ENCODE results near the gene KAZN. TPM values are rescaled to one million over a fixed set of nuclear protein-coding genes. Genes with fewer than 3 reads are reported as not detected.

Gene KAZN
- total RNA-seq, 1 experiment from 2014 or later: 15.6 TPM

GRCh38 chr1:14635421-14635820 is 36.9 kb downstream of the KAZN start:
- BruUV-seq (replicated peaks): no TSS peak

GRCh38 chr1:14636897-14637632 is 38.6 kb downstream of the KAZN start:
- Histone ChIP-seq H3K9me3 (ENCODE audit: insufficient read depth, low read depth) (no peaks in the 10 kb centered on the region), H3K9me2 (ENCODE audit: insufficient read depth) (no peaks in the 10 kb centered on the region), H3K36me3 (ENCODE audit: low read depth) (no peaks in the 10 kb centered on the region), H3K79me2 (ENCODE audit: low read depth) (no peaks in the 10 kb centered on the region), H3K27ac (no peak overlapping the region), H2AFZ (no peak overlapping the region), H3K4me1 (replicated peaks; ENCODE audit: insufficient read depth) (no peaks in the 10 kb centered on the region), H3K4me2 (no peak overlapping the region), H3K4me3 (no peak overlapping the region), H3K27me3 (ENCODE audit: insufficient read depth, low read depth) (peaks cover 10% of the 10 kb centered on the region; the same call in 1 of the 2 replicates), H3F3A (ENCODE audit: insufficient read depth, low read depth) (no peaks in the 10 kb centered on the region), H4K20me1 (ENCODE audit: insufficient read depth) (no peaks in the 10 kb centered on the region)
- ChIA-PET CTCF (no interaction called here), POLR2A (ENCODE audit: unreplicated experiment) (no interaction called here)
- intact Hi-C loops (cut with micrococcal nuclease; ENCODE audit: unreplicated experiment): no loop called here
- no TSS peak for BruUV-seq (replicated peaks)
- TF ChIP-seq CTCF (conservative IDR thresholded peaks at IDR 0.05) (no peak), EZH2 (IDR thresholded peaks at IDR 0.05; ENCODE audit: low read depth) (no peak)
- no peak for DNase-seq

More at GRCh38 chr1:14635421-14635820, 36.9 kb downstream of the KAZN start:
- Histone ChIP-seq H3K27me3 (ENCODE audit: insufficient read depth, low read depth) (peaks cover 14% of the 10 kb centered on the region), H4K20me1 (ENCODE audit: insufficient read depth) (no peaks in the 10 kb centered on the region), H3K4me3 (no peak overlapping the region), H3F3A (ENCODE audit: insufficient read depth, low read depth) (no peaks in the 10 kb centered on the region), H3K9me2 (ENCODE audit: insufficient read depth) (no peaks in the 10 kb centered on the region), H3K9me3 (ENCODE audit: insufficient read depth, low read depth) (no peaks in the 10 kb centered on the region), H3K36me3 (ENCODE audit: low read depth) (no peaks in the 10 kb centered on the region), H2AFZ (no peak overlapping the region), H3K27ac (no peak overlapping the region), H3K79me2 (ENCODE audit: low read depth) (no peaks in the 10 kb centered on the region), H3K4me2 (no peak overlapping the region), H3K4me1 (replicated peaks; ENCODE audit: insufficient read depth) (no peaks in the 10 kb centered on the region)
- no peak for TF ChIP-seq EZH2 (IDR thresholded peaks at IDR 0.05; ENCODE audit: low read depth)
- TF ChIP-seq CTCF (conservative IDR thresholded peaks at IDR 0.05): no peak
- POLR2A ChIA-PET (ENCODE audit: unreplicated experiment): no interaction called here
- CTCF ChIA-PET: no interaction called here
- no peak for DNase-seq
- intact Hi-C loops (cut with micrococcal nuclease; ENCODE audit: unreplicated experiment): no loop called here

GRCh38 chr1:14639291-14640050 is 41.0 kb downstream of the KAZN start:
- no TSS peak for BruUV-seq (replicated peaks)
- ChIA-PET POLR2A (ENCODE audit: unreplicated experiment) (no interaction called here), CTCF (no interaction called here)
- H3K4me3 ChIP-seq: no peak overlapping the region
- no peak overlapping the region for H3K27ac ChIP-seq
- intact Hi-C loops (cut with micrococcal nuclease; ENCODE audit: unreplicated experiment): no loop called here
- H4K20me1 ChIP-seq (ENCODE audit: insufficient read depth): no peaks in the 10 kb centered on the region
- H3K36me3 ChIP-seq (ENCODE audit: low read depth): no peaks in the 10 kb centered on the region
- no peaks in the 10 kb centered on the region for H3K27me3 ChIP-seq (ENCODE audit: insufficient read depth, low read depth)
- no peaks in the 10 kb centered on the region for H3F3A ChIP-seq (ENCODE audit: insufficient read depth, low read depth)
- H3K4me2 ChIP-seq: no peak overlapping the region
- H3K79me2 ChIP-seq (ENCODE audit: low read depth): no peaks in the 10 kb centered on the region
- no peak for DNase-seq
- H3K9me3 ChIP-seq (ENCODE audit: insufficient read depth, low read depth): no peaks in the 10 kb centered on the region
- no peaks in the 10 kb centered on the region for H3K9me2 ChIP-seq (ENCODE audit: insufficient read depth)
- H2AFZ ChIP-seq: no peak overlapping the region
- TF ChIP-seq EZH2 (IDR thresholded peaks at IDR 0.05; ENCODE audit: low read depth): no peak
- no peak for TF ChIP-seq CTCF (conservative IDR thresholded peaks at IDR 0.05)
- no peaks in the 10 kb centered on the region for H3K4me1 ChIP-seq (replicated peaks; ENCODE audit: insufficient read depth)
